Ascending aorta (tissue), 2 donors: ENCODE results near the gene PHACTR2. TPM values are rescaled to one million over a fixed set of nuclear protein-coding genes. Genes with fewer than 3 reads are reported as not detected.

Experiments
- DNase-seq, 2 donors: peaks; one replicate each; pipeline ENCODE4 v3.0.0-alpha.2; 2019; ENCODE audit warnings: low spot score in 2 of 2
- H3K27ac ChIP-seq, 2 donors: fragments of 200-600 bp; sonication (generic); one replicate each; pipeline ENCODE4 v1.5.1; 2016 to 2017; ENCODE audit warnings: mild to moderate bottlenecking in 1 of 2
- H3K27me3 ChIP-seq: fragments of 200-600 bp; sonication (generic); one replicate; pipeline ENCODE4 v1.5.1; 2017
- H3K36me3 ChIP-seq, 2 donors: fragments of 200-600 bp; sonication (generic); one replicate each; pipeline ENCODE4 v1.5.1; 2016
- H3K4me1 ChIP-seq, 2 donors: fragments of 200-600 bp; sonication (generic); one replicate each; pipeline ENCODE4 v1.5.1; 2016 to 2017; ENCODE audit warnings: mild to moderate bottlenecking in 1 of 2
- H3K4me3 ChIP-seq, 2 donors: fragments of 200-600 bp; sonication (generic); one replicate each; pipeline ENCODE4 v1.5.1; 2016 to 2017; ENCODE audit warnings: mild to moderate bottlenecking in 1 of 2
- H3K9me3 ChIP-seq, 2 donors: fragments of 200-600 bp; sonication (generic); one replicate each; pipeline ENCODE4 v1.5.1; 2016
- intact Hi-C: fragments of 100-400 bp; cut with DNase I; formaldehyde crosslinking; loops from one replicate; pipeline ENCODE4 v1.15.1; 2023
- total RNA-seq: library from RNA; depleted of rRNA; stranded (reverse); fragments of >200 nt; gene quantifications from one replicate; pipeline ENCODE4 v1.1.0, GENCODE V29; 2016
- TF ChIP-seq, protein P1 (sequence below), 3 experiments: fragments of 200-600 bp in 2 of 3; fragments of 450-650 bp in 1 of 3; sonication (generic) in 2 of 3; IDR thresholded peaks; one replicate each; pipeline ENCODE4 v1.5.1; 2016 to 2019; ENCODE audit warnings: antibody characterized with exemption in 3 of 3, mild to moderate bottlenecking in 1 of 3, moderate library complexity in 1 of 3

The PHACTR2 gene
- total RNA-seq, 1 donor from 2014 or later: 112 TPM

DNA sequence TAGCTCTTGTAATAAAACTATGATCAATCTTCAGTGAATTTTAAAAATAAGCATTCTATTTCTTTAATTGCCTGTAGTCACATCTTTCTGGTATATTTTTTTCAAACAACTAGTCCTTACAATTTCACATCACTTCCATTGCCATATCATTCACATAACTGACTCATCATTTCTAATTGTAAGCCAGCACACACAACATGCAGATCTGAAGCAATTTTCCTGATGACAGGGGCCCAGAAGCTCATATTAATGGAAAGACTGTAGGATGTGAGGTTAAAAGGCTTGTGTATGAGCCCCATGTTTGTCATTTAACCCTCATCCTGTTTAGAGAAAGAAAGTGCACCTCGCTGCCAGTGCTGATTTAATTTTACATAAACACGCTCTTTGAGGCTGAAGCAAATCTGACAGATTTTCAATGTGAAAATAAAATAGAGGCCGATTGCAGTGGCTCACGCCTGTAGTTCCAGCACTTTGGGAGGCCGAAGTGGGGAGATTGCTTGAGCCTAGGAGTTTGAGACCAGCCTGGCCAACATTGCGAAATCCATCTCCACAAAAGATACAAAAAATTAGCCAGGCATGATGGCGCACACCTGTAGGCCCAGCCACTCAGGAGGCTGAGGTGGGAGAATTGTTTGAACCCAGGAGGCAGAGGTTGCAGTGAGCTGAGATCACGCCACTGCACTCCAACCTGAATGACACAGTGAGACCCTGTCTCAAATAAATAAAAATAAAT, 125.2 kb downstream of the PHACTR2 start:
- peaks cover 0 to 15% of the 10 kb centered on the region in 2 donors for H3K4me1 ChIP-seq
- H3K36me3 ChIP-seq: peaks cover 0 to 3% of the 10 kb centered on the region in 2 donors
- no peaks in the 10 kb centered on the region for H3K27me3 ChIP-seq
- H3K27ac ChIP-seq: no peak overlapping the region
- intact Hi-C loops: no loop called here
- no peak overlapping the region for H3K4me3 ChIP-seq
- DNase-seq: no peak
- TF ChIP-seq, protein P1, sequence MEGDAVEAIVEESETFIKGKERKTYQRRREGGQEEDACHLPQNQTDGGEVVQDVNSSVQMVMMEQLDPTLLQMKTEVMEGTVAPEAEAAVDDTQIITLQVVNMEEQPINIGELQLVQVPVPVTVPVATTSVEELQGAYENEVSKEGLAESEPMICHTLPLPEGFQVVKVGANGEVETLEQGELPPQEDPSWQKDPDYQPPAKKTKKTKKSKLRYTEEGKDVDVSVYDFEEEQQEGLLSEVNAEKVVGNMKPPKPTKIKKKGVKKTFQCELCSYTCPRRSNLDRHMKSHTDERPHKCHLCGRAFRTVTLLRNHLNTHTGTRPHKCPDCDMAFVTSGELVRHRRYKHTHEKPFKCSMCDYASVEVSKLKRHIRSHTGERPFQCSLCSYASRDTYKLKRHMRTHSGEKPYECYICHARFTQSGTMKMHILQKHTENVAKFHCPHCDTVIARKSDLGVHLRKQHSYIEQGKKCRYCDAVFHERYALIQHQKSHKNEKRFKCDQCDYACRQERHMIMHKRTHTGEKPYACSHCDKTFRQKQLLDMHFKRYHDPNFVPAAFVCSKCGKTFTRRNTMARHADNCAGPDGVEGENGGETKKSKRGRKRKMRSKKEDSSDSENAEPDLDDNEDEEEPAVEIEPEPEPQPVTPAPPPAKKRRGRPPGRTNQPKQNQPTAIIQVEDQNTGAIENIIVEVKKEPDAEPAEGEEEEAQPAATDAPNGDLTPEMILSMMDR (IDR thresholded peaks at IDR 0.05): no peak
- peaks cover 0 to 6% of the 10 kb centered on the region in 2 donors for H3K9me3 ChIP-seq

DNA sequence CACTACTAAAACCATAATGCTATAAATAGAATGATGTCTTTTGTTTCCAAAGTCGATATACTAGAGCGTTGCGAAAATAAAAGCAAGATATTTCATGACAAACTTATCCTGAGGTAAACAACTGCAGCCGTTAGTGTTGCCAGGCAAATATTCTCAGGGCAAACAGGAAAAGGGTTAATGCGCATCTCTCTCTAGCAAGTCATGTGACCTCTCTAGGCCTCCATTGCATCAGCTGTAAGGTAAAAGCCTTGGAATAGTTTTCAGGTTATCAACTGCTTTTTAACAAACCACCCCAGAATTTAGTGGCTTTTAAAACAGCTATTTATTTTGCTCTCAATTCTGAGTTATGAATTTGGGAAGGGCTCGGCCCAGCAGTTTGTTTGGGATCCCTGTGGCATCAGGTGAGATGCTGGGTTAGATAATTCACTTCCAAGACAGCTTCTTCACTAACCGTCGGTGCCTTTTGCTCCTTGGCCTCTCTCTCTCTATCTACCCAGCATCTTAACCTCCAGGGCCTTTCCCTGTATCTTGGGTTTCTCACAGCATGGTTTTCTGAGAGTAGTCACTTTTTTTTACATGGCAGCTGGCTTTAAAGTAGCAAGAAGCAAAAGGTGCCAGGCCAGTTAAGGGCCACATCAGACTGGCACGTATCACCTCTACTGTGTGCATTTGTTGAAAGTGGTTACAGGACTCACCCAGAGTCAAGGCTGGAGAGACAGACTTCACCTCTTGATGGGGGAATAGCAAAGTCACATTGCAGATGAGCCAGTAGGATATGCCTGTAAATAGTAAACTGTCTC, 126.2 kb downstream of the PHACTR2 start:
- Histone ChIP-seq H3K27ac (no peak overlapping the region), H3K4me1 (peaks cover 0 to 15% of the 10 kb centered on the region in 2 donors), H3K36me3 (no peaks in the 10 kb centered on the region), H3K9me3 (peaks cover 0 to 6% of the 10 kb centered on the region in 2 donors), H3K4me3 (no peak overlapping the region), H3K27me3 (no peaks in the 10 kb centered on the region)
- intact Hi-C loops: no loop called here
- TF ChIP-seq, protein P1 (IDR thresholded peaks at IDR 0.05): no peak
- no peak for DNase-seq

DNA sequence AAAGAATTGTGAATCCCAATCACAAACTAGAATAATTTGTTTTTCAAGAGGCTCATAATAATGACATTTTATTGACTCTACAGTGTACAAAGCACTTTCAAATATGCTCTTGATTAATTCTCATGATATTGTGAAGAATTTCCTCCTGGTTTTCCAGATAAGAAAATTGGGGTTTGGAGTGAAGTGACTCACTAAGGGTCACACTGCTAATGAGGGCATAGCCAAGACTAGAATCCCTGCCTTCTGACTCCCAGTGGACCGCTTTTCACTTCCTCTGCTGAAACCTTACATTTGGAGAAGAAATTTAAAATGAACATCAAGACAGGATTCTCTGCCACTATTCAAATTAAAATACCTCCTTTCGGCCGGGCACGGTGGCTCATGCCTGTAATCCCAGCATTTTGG, 127.1 kb downstream of the PHACTR2 start:
- TF ChIP-seq, protein P1 (IDR thresholded peaks at IDR 0.05): no peak
- no peak overlapping the region for H3K4me3 ChIP-seq
- H3K27ac ChIP-seq: peak overlapping the region in 1 of 2 donors; percentile 73
- intact Hi-C loops: no loop called here
- H3K9me3 ChIP-seq: peaks cover 0 to 1% of the 10 kb centered on the region in 2 donors
- H3K4me1 ChIP-seq: peaks cover 0 to 15% of the 10 kb centered on the region in 2 donors
- DNase-seq: no peak
- H3K36me3 ChIP-seq: no peaks in the 10 kb centered on the region
- no peaks in the 10 kb centered on the region for H3K27me3 ChIP-seq

DNA sequence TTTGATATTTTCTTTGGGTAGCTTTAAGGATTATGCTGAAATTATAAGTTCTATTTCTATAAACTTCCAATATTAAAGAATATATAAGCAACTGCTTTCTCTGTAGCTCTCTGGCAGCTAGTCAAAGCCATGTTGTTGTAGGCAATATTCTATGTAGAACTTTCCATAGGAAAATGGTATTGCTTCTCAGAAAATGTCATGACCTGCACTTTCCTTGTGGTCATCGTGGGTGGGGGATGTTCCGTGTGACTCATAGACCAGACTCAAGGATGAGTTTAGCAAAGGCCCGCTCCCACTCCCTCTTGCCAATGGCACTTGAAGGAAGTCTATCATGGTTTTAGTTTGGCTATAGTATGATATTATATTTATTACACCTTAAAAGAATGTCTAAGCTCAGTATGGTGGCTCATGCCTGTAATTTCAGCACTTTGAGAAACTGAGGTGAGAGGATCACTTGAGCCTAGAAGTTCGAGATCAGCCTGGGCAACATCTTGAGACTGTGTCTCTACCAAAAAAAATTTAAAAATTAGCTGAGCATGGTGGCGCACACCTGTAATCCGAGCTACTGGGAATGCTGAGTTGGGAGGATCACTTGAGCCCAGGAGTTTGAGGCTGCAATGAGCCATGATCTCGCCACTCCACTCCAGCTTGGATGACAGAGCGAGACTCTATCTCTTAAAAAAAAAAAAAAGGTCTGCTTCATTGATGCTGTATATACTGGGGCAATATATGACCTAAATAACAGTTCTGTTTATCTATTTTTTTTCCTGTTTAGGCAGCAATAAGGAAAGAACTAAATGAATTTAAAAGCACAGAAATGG, 128.7 kb downstream of the PHACTR2 start:
- TF ChIP-seq, protein P1 (IDR thresholded peaks at IDR 0.05): no peak
- H3K27ac ChIP-seq: peak overlapping the region; percentile 62 to 73
- intact Hi-C loops: no loop called here

DNA sequence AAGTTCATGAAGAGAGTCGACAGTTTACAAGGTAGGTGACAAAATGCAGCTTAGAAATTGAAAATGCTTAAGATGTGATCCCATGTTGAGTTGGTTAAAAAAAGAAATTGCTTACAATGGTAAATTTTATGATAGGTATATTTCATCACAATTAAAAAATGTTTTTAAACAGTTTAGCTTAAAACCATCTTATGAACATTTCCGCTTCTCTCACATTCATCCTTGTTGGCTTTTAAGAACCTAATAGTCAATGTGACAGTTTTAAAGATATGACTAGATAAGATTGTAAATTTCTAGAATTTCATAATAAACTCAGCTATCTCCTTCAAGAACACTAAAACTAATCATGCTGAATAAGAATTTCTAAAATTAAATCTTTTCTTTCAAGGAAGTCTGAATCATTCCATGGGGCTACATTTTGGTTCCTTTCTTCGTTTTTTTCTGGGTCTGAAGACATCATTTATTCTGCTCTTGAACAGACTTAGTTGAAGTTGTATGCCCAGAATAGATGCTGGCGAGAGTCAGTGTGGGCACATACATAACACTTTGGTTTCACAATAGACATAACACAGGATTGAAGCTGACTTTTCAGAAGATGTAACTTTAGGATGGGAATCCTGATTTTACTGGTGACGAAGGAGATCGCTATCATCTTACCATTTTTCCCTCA, 129.5 kb downstream of the PHACTR2 start:
- Histone ChIP-seq H3K4me3 (no peak overlapping the region), H3K36me3 (no peaks in the 10 kb centered on the region), H3K4me1 (peaks cover 0 to 20% of the 10 kb centered on the region in 2 donors), H3K27ac (peak overlapping the region; percentile 62 to 73), H3K9me3 (no peaks in the 10 kb centered on the region), H3K27me3 (no peaks in the 10 kb centered on the region)
- no peak for DNase-seq
- intact Hi-C loops: no loop called here
- TF ChIP-seq, protein P1 (IDR thresholded peaks at IDR 0.05): no peak

More for the DNA sequence above, 128.7 kb downstream of the PHACTR2 start:
- no peaks in the 10 kb centered on the region for H3K36me3 ChIP-seq
- no peaks in the 10 kb centered on the region for H3K9me3 ChIP-seq
- no peak overlapping the region for H3K4me3 ChIP-seq
- peak in 1 of 2 donors; percentile 69 for DNase-seq
- H3K27me3 ChIP-seq: no peaks in the 10 kb centered on the region
- H3K4me1 ChIP-seq: peaks cover 0 to 17% of the 10 kb centered on the region in 2 donors
